HG03457 (cell line): ENCODE results near the gene POLR3K.
"Not testable (repeated sequence)": the region's sequence is repeated elsewhere in the genome, so short reads cannot be mapped to it uniquely, and the experiment has no call there.

ENCODE experiments used
- ATAC-seq: cut with Tn5 transposase; IDR thresholded peaks from one replicate; pipeline ENCODE4 v1.9.1; 2021; ENCODE audit warnings: moderate number of reproducible peaks; ENCODE audit not compliant: unreplicated experiment

POLR3K gene

GRCh38 chr16:47234-47633 is 6.2 kb downstream of the POLR3K start:
- ATAC-seq, result no peak

GRCh38 chr16:46510-46909 is 6.9 kb downstream of the POLR3K start:
- ATAC-seq, result not testable (repeated sequence)

DNA sequence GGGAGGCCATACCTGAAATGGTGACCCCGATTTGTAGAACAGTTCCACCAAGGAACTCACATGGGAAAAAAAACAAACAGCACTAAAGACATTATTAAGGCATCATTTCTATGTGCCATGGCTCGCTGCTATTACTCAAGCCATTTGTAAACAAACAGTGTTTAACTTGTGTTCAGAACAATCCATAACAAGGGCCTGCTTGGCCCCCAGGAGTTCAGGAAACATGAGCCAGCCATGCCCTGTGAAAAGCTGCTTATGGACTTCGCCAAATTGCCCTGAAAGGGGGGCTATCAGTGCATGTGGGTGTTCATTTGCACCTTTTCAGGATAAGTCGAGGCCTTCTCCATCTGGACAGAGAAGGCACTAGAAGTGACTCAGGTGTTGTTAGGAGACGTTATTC is 8.0 kb downstream of the POLR3K start:
- ATAC-seq, result no peak

DNA sequence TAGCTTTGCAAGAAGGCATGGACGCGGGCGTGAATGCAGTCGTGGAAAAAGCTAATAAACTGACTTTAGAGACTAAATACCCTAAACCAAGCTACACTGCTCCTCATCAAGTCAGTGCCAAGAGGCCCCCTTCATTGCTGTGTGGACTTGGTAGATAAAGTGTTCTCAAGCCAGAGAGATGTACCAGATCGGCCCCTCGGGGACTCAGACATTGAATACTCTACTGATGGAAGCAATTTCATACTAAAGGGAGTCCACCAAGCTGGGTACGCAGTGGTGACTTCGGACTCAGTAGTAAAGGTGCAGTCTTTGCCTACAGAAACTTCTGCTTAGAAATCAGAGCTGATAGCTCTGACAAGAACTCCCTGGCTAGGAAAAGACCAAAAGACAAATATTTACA is 8.8 kb downstream of the POLR3K start:
- ATAC-seq, result no peak

- no peak for ATAC-seq
Observed at GRCh38 chr16:43294-43693, 10.1 kb downstream of the POLR3K start.

DNA sequence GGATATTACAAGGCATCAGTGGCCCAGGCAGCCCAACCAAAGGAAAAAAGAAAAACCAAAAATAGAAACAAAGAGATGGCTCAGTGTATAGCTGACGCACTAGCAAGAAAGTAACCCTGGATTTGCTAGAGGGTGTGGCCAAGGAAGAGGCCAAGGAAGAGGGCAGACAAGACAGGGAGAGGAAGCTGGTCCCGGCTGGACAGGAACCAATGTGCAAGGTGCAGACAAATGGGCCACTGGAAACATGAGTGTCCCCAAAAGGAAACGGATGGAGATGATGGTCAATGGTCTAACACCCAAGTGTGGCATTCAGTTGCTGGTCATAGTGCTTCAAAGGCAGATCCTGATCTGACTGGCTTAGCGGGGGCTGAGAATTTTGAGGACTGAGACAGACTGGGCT is 10.7 kb downstream of the POLR3K start:
- ATAC-seq, result no peak

GRCh38 chr16:42069-42457 is 11.3 kb downstream of the POLR3K start:
- no peak for ATAC-seq

DNA sequence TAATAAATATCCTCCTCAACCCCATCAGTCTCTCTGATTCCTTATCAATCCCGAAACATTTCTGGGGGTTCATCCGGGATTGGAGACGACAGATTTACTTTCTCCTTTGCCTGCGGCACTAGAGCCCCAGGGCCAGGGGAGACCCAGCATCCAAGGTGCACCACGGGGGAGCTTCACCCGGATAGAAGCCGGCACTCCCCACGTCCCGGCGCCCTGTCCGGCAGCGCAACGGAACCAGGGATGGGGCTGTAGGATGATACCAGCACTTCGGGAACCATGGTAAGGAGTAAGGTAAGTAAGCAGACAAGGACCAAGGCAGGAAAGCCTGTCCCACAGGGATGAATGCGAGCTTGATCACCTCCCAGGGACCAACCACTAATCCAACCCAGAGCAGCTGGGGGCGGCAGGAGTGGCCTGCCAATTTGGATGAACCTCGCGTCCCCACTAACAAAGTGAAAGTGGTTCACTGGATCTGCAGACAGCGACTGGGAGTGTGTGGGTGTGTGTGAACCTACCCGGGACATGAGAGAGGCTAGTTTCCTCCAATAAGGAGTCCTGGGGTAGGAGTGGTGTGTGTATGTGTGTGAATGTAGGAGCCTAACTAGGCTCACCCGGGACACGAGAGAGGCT is 11.9 kb downstream of the POLR3K start:
- ATAC-seq, result no peak

GRCh38 chr16:38941-39892 is 14.2 kb downstream of the POLR3K start:
- ATAC-seq, result no peak

DNA sequence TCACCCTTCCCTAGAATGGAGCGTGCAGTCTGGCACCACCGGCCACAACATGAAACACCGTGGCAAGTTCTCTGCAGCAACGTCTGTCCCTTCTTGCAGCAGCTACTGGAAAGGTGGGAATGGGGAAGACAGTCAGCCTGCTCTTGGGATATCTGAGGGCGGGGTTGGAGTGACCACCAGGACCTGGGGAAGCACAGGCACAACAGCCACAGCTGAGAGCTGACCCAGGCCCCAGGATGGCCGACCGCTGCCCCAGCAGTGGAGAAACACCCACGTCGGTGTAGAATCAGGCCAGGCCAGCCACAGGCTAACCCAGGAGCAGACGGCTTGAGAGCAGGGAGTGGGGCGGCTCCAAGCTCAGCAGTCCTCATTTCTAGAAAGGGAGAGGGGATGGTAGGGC is 15.2 kb downstream of the POLR3K start:
- not testable (repeated sequence) for ATAC-seq

DNA sequence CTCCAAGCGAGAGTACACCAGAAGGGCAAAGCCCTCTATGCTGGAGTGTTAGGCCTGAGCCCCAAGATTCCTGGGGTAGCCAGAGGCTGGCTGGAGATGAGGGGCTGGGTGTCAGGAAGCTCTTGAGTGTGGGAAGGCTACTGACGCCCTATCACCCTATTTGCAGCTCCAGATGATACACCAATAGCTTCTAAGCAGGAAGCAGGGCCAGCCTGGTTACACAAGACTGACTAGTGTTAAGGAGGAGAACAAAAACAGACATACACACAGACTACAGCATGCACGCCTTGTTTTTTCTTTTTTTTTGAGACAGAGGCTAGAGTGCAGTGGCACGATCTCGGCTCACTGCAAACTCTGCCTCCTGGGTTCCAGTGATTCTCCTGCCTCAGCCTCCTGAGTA is 15.9 kb downstream of the POLR3K start:
- no peak for ATAC-seq

DNA sequence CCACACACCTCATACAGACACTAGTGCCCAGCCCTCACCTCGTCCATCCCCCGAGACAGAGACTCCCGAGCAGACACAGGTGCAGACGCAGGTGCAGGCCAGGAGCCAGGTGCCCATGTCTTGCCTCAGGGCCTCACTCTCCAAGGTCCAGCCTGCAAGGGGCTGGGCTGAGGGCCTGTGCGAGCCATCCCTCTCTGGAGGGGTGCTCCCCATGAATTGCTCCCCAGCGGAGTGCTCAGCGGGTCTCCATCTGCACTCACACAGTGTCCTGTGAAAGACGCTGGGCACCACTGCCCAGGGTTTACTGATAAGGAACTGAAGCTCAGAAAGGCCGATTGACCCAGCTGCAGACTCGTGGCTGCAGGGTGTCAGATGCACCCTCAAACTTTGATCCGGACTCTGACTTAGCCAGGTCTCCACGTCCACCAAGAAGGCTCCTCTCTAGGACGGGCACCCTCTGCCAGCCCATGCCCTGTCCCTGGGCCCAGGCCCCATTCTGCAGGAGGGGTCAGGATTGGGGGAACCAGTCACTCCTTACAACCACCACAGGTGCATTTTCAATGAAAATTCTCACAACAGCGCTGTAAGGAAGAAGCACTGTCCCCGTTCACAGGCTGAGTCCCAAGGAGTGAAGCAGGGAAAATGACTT is 16.9 kb downstream of the POLR3K start:
- no peak for ATAC-seq

GRCh38 chr16:35678-36305 is 17.6 kb downstream of the POLR3K start:
- ATAC-seq, result no peak

- ATAC-seq, result no peak
Observed at GRCh38 chr16:35011-35677, 18.3 kb downstream of the POLR3K start.

DNA sequence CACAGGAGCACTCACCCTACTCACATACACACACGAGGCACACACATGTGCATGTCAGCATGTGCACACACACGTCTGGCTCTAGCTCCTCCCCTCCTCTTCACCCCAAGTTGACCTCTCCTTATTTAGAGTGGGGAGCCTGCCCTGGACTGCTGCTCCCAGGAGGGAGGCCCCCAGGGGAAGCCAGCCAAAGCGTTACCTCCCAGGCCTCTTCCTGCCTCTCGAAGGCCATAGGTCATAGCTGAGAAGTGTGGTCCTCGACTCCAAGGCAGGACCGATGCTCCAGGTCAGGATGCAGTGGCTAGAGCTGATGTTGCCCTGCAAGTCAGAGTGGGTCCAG is 18.8 kb downstream of the POLR3K start:
- no peak for ATAC-seq

DNA sequence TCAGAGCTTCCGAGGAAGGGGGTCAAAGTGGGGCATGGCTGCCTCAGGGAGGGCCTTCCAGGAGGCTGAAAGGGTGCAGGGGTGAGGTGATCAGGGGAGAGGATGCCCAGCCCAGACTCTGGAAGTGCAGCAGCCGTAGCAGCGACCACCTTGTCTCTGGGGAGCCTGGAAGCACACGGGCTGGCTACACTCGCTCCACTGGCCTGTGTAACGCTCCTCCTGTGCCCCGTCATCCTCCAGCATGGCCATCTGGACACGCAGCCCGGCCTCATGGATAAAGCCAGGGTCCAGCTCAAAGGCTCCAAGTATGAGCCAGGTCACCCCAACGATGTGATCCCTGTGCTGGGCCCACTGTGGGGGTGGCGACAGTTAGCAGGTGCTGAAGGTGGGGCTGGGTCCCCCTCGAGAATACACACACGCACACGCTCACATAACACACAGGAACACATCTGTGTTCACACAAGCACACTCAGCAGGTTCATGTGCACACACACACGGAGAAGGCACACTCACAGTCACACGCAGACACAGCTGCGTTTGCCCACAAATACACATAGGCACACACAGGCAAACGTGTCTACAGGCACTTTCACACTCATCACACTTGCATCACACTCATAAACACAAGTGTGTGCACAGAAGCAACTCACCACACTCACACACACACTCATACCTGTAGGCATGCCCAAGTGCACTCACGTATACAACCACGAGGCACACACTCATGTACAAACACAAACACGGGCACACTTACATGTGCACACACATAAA is 19.3 kb downstream of the POLR3K start:
- no peak for ATAC-seq

- not testable (repeated sequence) for ATAC-seq
Observed at GRCh38 chr16:33154-33876, 20.1 kb downstream of the POLR3K start.

DNA sequence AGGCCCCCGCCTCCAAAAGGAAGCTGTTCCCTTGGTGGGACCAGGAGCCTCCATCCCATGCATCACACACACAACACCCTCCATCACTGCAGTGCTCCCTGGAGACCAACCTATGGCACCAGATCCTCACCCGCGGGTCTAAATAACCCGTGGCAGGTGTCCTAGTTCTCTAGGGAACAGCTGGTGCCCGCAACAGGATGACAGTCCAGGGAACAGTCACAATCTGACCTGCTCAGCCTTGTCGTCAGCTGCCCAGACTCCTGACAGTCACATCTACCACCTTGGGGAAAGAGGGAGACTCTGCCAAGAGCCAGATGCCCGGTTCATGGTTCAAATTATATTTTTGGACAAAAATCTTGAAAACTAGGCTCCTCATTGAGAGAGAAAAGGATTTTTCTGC is 22.8 kb downstream of the POLR3K start:
- ATAC-seq, result not testable (repeated sequence)

DNA sequence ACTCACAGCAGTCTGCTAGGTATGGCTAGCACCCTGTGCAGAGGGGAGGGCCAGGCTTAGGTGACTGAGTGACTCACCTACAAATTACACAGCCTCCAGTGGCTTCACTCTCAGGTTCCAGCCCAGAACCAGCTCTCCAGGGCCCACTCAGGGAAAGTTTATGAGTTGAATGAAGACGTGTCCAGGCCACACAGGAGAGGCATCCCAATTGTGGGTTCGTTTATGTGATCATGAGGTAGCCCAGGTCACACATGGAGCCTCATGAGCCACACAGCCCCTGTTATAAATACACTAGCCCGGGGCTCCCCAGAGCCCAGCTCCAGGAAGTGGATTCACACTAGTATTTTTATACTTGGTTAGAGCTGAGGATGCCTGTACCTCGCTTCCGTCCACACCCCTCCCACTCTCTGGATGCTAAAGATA is 27.5 kb downstream of the POLR3K start:
- not testable (repeated sequence) for ATAC-seq
